GM23338 (cell line): ENCODE measurements around the gene ZFC3H1. TPM values are rescaled to one million over a fixed set of nuclear protein-coding genes. Genes with fewer than 3 reads are reported as not detected.

Experiments used
- ATAC-seq: fragments of 200-7000 bp; cut with Tn5 transposase; 3 replicates; pipeline ENCODE4 v1.9.1; 2020
- DNase-seq: peaks from one replicate; pipeline ENCODE4 v3.0.0-alpha.2; 2015; ENCODE audit warnings: low spot score
- H2AFZ ChIP-seq: fragments of 200-600 bp; sonication (generic); 2 replicates; pipeline ENCODE4 v1.8.0; 2016; ENCODE audit warnings: antibody characterized with exemption, mild to moderate bottlenecking, moderate library complexity
- H3F3A ChIP-seq: fragments of 200-600 bp; sonication (generic); replicated peaks from 2 replicates; pipeline ENCODE4 v1.8.0; 2017; ENCODE audit warnings: antibody characterized with exemption, mixed run types, low read depth
- H3K27ac ChIP-seq: fragments of 200-600 bp; sonication (generic); 2 replicates; pipeline ENCODE4 v1.6.1; 2016; ENCODE audit warnings: low read depth
- H3K27me3 ChIP-seq: fragments of 200-600 bp; sonication (generic); 2 replicates; pipeline ENCODE4 v1.8.0; 2016; ENCODE audit warnings: mild to moderate bottlenecking, mixed run types, moderate library complexity; ENCODE audit not compliant: insufficient read depth
- H3K36me3 ChIP-seq: fragments of 200-600 bp; sonication (generic); 2 replicates; pipeline ENCODE4 v1.8.0; 2016; ENCODE audit warnings: mild to moderate bottlenecking; ENCODE audit not compliant: insufficient read depth
- H3K4me1 ChIP-seq: fragments of 200-600 bp; sonication (generic); 2 replicates; pipeline ENCODE4 v1.8.0; 2016; ENCODE audit warnings: mild to moderate bottlenecking, moderate library complexity; ENCODE audit not compliant: insufficient read depth
- H3K4me2 ChIP-seq: fragments of 200-600 bp; sonication (generic); 2 replicates; pipeline ENCODE4 v1.7.1; 2017; ENCODE audit warnings: mixed run types
- H3K4me3 ChIP-seq: fragments of 200-600 bp; sonication (generic); 2 replicates; pipeline ENCODE4 v1.6.1; 2016; ENCODE audit warnings: mixed run types
- H3K79me2 ChIP-seq: fragments of 200-600 bp; sonication (generic); replicated peaks from 2 replicates; pipeline ENCODE4 v1.8.0; 2017; ENCODE audit warnings: mild to moderate bottlenecking; ENCODE audit not compliant: insufficient read depth
- H3K9me2 ChIP-seq: fragments of 200-600 bp; sonication (generic); 2 replicates; pipeline ENCODE4 v1.8.0; 2017; ENCODE audit not compliant: insufficient read depth
- H4K20me1 ChIP-seq: fragments of 200-600 bp; sonication (generic); replicated peaks from 2 replicates; pipeline ENCODE4 v1.8.0; 2017; ENCODE audit warnings: mild to moderate bottlenecking; ENCODE audit not compliant: insufficient read depth
- H3K27ac Mint-ChIP-seq: 2 replicates; pipeline ENCODE4 v1.8.0; 2020; ENCODE audit warnings: inconsistent platforms, mild to moderate bottlenecking, moderate library complexity, mixed read lengths
- H3K27me3 Mint-ChIP-seq: 3 replicates; pipeline ENCODE4 v1.8.0; 2022; ENCODE audit warnings: low read depth, mild to moderate bottlenecking, moderate library complexity, mixed read lengths, inconsistent platforms; ENCODE audit not compliant: insufficient read depth, poor library complexity
- H3K36me3 Mint-ChIP-seq: 3 replicates; pipeline ENCODE4 v1.8.0; 2021; ENCODE audit warnings: low read depth, mild to moderate bottlenecking, inconsistent platforms, moderate library complexity, mixed read lengths
- H3K4me1 Mint-ChIP-seq: 3 replicates; pipeline ENCODE4 v1.8.0; 2020; ENCODE audit warnings: mild to moderate bottlenecking, inconsistent platforms, mixed read lengths
- H3K4me3 Mint-ChIP-seq: 3 replicates; pipeline ENCODE4 v1.8.0; 2021; ENCODE audit warnings: moderate library complexity, mild to moderate bottlenecking, inconsistent platforms, mixed read lengths
- H3K9me3 Mint-ChIP-seq: 3 replicates; pipeline ENCODE4 v1.8.0; 2020; ENCODE audit warnings: moderate library complexity, mild to moderate bottlenecking, inconsistent platforms, mixed read lengths
- CREB1 ChIP-seq: fragments of 250-450 bp; sonication (Bioruptor Pico); IDR thresholded peaks from 2 replicates; pipeline ENCODE4 v1.5.0; 2020; ENCODE audit warnings: low read depth, mild to moderate bottlenecking, moderate library complexity
- EZH2 ChIP-seq: fragments of 200-600 bp; sonication (generic); IDR thresholded peaks from one replicate; pipeline ENCODE4 v1.8.0; 2017; ENCODE audit warnings: antibody characterized with exemption, mild to moderate bottlenecking, low read depth; ENCODE audit not compliant: unreplicated experiment
- EZH2phosphoT487 ChIP-seq: fragments of 200-600 bp; sonication (generic); IDR thresholded peaks from one replicate; pipeline ENCODE4 v1.8.1; 2018; ENCODE audit warnings: antibody characterized with exemption; ENCODE audit not compliant: unreplicated experiment
- JUNB ChIP-seq: IDR thresholded peaks from one replicate; pipeline ENCODE4 v1.6.1; 2016; ENCODE audit warnings: antibody characterized with exemption; ENCODE audit not compliant: unreplicated experiment
- POLR2AphosphoS5 ChIP-seq: IDR thresholded peaks from 2 replicates; pipeline ENCODE4 v1.6.1; 2016; ENCODE audit warnings: antibody characterized with exemption, low read depth
- STAT1 ChIP-seq: IDR thresholded peaks from one replicate; pipeline ENCODE4 v1.6.1; 2016; ENCODE audit warnings: antibody characterized with exemption; ENCODE audit not compliant: unreplicated experiment
- ZNF114 ChIP-seq: fragments of 250-450 bp; sonication (Bioruptor Pico); IDR thresholded peaks from 2 replicates; pipeline ENCODE4 v1.5.0; 2020; ENCODE audit warnings: mild to moderate bottlenecking, moderate library complexity
- ZNF331 ChIP-seq: fragments of 250-450 bp; sonication (Bioruptor Pico); IDR thresholded peaks from 2 replicates; pipeline ENCODE4 v1.5.0; 2020; ENCODE audit warnings: low read depth, mild to moderate bottlenecking, moderate library complexity
- polyA plus RNA-seq: library from polyadenylated mRNA; unstranded; fragments of >200 nt; fragmentation: Nextera tagmentation; extraction: Ambion mirVana; gene quantifications from 2 replicates; pipeline ENCODE4 v1.2.1, GENCODE V29; 2016
- total RNA-seq: library from RNA; depleted of rRNA; stranded (reverse); fragments of >200 nt; shearing (Covaris generic); gene quantifications from 2 replicates; pipeline ENCODE4 v1.2.3, GENCODE V29; 2014
- TF ChIP-seq, protein P1 (sequence below): IDR thresholded peaks from 2 replicates; pipeline ENCODE4 v1.6.1; 2016; ENCODE audit warnings: antibody characterized with exemption
- TF ChIP-seq, protein P2 (sequence below), 2 experiments: fragments of 200-600 bp in 1 of 2; sonication (generic) in 1 of 2; conservative IDR thresholded peaks; 2 replicates each; pipeline versions ENCODE4 v1.5.1 to v1.6.1; 2016 to 2017; ENCODE audit warnings: antibody characterized with exemption in 2 of 2, low read depth in 2 of 2, mild to moderate bottlenecking in 2 of 2, moderate library complexity in 1 of 2
- TF ChIP-seq, protein P3 (sequence below): IDR thresholded peaks from one replicate; pipeline ENCODE4 v1.6.1; 2018; ENCODE audit warnings: antibody characterized with exemption; ENCODE audit not compliant: unreplicated experiment
- TF ChIP-seq, protein P4 (sequence below): fragments of 250-450 bp; sonication (Bioruptor Pico); IDR thresholded peaks from 2 replicates; pipeline ENCODE4 v1.5.0; 2020; ENCODE audit warnings: mild to moderate bottlenecking, moderate library complexity

The ZFC3H1 gene
- total and polyA plus RNA-seq, 2 experiments from 2014 or later: 30.3 to 46.2 TPM

DNA sequence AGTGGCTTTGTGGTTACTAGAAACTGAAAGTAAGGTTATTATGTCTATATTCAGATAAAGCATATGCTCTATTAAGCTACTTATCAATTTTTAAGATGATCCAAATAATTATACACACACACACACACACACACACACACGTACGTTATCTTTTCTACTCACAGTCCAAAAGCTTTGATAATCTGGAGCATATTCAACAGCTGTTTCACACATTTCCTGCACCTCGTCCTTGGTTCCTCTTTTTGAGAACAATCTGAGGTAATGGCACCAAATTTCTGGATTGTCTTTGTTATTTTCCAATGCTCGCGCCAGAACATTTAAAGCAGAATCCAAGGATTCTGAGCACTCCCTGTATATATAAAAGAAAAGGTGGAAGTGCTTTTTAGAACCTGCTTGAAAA, 37.5 kb downstream of the ZFC3H1 start:
- no peak for TF ChIP-seq ZNF331
- no peak for TF ChIP-seq STAT1
- TF ChIP-seq CREB1 (CRISPR knock-in tag): no peak
- TF ChIP-seq, protein P1, sequence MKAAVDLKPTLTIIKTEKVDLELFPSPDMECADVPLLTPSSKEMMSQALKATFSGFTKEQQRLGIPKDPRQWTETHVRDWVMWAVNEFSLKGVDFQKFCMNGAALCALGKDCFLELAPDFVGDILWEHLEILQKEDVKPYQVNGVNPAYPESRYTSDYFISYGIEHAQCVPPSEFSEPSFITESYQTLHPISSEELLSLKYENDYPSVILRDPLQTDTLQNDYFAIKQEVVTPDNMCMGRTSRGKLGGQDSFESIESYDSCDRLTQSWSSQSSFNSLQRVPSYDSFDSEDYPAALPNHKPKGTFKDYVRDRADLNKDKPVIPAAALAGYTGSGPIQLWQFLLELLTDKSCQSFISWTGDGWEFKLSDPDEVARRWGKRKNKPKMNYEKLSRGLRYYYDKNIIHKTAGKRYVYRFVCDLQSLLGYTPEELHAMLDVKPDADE: no peak
- TF ChIP-seq, protein P2, sequence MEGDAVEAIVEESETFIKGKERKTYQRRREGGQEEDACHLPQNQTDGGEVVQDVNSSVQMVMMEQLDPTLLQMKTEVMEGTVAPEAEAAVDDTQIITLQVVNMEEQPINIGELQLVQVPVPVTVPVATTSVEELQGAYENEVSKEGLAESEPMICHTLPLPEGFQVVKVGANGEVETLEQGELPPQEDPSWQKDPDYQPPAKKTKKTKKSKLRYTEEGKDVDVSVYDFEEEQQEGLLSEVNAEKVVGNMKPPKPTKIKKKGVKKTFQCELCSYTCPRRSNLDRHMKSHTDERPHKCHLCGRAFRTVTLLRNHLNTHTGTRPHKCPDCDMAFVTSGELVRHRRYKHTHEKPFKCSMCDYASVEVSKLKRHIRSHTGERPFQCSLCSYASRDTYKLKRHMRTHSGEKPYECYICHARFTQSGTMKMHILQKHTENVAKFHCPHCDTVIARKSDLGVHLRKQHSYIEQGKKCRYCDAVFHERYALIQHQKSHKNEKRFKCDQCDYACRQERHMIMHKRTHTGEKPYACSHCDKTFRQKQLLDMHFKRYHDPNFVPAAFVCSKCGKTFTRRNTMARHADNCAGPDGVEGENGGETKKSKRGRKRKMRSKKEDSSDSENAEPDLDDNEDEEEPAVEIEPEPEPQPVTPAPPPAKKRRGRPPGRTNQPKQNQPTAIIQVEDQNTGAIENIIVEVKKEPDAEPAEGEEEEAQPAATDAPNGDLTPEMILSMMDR (conservative IDR thresholded peaks at IDR 0.05; ENCODE audit: low read depth in 2 of 2): no peak
- TF ChIP-seq JUNB: no peak
- TF ChIP-seq POLR2AphosphoS5: no peak
- TF ChIP-seq ZNF114 (CRISPR knock-in tag): no peak
- TF ChIP-seq, protein P3, sequence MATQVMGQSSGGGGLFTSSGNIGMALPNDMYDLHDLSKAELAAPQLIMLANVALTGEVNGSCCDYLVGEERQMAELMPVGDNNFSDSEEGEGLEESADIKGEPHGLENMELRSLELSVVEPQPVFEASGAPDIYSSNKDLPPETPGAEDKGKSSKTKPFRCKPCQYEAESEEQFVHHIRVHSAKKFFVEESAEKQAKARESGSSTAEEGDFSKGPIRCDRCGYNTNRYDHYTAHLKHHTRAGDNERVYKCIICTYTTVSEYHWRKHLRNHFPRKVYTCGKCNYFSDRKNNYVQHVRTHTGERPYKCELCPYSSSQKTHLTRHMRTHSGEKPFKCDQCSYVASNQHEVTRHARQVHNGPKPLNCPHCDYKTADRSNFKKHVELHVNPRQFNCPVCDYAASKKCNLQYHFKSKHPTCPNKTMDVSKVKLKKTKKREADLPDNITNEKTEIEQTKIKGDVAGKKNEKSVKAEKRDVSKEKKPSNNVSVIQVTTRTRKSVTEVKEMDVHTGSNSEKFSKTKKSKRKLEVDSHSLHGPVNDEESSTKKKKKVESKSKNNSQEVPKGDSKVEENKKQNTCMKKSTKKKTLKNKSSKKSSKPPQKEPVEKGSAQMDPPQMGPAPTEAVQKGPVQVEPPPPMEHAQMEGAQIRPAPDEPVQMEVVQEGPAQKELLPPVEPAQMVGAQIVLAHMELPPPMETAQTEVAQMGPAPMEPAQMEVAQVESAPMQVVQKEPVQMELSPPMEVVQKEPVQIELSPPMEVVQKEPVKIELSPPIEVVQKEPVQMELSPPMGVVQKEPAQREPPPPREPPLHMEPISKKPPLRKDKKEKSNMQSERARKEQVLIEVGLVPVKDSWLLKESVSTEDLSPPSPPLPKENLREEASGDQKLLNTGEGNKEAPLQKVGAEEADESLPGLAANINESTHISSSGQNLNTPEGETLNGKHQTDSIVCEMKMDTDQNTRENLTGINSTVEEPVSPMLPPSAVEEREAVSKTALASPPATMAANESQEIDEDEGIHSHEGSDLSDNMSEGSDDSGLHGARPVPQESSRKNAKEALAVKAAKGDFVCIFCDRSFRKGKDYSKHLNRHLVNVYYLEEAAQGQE: no peak
- TF ChIP-seq EZH2: no peak
- TF ChIP-seq, protein P4, sequence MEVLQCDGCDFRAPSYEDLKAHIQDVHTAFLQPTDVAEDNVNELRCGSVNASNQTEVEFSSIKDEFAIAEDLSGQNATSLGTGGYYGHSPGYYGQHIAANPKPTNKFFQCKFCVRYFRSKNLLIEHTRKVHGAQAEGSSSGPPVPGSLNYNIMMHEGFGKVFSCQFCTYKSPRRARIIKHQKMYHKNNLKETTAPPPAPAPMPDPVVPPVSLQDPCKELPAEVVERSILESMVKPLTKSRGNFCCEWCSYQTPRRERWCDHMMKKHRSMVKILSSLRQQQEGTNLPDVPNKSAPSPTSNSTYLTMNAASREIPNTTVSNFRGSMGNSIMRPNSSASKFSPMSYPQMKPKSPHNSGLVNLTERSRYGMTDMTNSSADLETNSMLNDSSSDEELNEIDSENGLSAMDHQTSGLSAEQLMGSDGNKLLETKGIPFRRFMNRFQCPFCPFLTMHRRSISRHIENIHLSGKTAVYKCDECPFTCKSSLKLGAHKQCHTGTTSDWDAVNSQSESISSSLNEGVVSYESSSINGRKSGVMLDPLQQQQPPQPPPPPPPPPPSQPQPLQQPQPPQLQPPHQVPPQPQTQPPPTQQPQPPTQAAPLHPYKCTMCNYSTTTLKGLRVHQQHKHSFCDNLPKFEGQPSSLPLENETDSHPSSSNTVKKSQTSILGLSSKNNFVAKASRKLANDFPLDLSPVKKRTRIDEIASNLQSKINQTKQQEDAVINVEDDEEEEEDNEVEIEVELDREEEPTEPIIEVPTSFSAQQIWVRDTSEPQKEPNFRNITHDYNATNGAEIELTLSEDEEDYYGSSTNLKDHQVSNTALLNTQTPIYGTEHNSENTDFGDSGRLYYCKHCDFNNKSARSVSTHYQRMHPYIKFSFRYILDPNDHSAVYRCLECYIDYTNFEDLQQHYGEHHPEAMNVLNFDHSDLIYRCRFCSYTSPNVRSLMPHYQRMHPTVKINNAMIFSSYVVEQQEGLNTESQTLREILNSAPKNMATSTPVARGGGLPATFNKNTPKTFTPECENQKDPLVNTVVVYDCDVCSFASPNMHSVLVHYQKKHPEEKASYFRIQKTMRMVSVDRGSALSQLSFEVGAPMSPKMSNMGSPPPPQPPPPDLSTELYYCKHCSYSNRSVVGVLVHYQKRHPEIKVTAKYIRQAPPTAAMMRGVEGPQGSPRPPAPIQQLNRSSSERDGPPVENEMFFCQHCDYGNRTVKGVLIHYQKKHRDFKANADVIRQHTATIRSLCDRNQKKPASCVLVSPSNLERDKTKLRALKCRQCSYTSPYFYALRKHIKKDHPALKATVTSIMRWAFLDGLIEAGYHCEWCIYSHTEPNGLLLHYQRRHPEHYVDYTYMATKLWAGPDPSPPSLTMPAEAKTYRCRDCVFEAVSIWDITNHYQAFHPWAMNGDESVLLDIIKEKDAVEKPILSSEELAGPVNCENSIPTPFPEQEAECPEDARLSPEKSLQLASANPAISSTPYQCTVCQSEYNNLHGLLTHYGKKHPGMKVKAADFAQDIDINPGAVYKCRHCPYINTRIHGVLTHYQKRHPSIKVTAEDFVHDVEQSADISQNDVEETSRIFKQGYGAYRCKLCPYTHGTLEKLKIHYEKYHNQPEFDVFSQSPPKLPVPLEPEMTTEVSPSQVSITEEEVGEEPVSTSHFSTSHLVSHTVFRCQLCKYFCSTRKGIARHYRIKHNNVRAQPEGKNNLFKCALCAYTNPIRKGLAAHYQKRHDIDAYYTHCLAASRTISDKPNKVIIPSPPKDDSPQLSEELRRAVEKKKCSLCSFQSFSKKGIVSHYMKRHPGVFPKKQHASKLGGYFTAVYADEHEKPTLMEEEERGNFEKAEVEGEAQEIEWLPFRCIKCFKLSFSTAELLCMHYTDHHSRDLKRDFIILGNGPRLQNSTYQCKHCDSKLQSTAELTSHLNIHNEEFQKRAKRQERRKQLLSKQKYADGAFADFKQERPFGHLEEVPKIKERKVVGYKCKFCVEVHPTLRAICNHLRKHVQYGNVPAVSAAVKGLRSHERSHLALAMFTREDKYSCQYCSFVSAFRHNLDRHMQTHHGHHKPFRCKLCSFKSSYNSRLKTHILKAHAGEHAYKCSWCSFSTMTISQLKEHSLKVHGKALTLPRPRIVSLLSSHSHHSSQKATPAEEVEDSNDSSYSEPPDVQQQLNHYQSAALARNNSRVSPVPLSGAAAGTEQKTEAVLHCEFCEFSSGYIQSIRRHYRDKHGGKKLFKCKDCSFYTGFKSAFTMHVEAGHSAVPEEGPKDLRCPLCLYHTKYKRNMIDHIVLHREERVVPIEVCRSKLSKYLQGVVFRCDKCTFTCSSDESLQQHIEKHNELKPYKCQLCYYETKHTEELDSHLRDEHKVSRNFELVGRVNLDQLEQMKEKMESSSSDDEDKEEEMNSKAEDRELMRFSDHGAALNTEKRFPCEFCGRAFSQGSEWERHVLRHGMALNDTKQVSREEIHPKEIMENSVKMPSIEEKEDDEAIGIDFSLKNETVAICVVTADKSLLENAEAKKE: no peak
- TF ChIP-seq EZH2phosphoT487: no peak
- H3K27me3 Mint-ChIP-seq: no peaks in the 10 kb centered on the region
- peaks cover 56% of the 10 kb centered on the region for H3K36me3 ChIP-seq

More for the DNA sequence above, 37.5 kb downstream of the ZFC3H1 start:
- Histone ChIP-seq H3K4me3 (no peak overlapping the region), H3K4me2 (no peak overlapping the region), H4K20me1 (no peaks in the 10 kb centered on the region), H2AFZ (no peak overlapping the region), H3K27me3 (no peaks in the 10 kb centered on the region), H3K9me2 (no peaks in the 10 kb centered on the region), H3K27ac (no peak overlapping the region), H3F3A (no peaks in the 10 kb centered on the region), H3K4me1 (0 out of 2 replicates have a peak, but pooled peaks cover under 1% of the 10 kb centered on the region), H3K79me2 (no peaks in the 10 kb centered on the region)
- ATAC-seq (no peak), DNase-seq (no peak)
- H3K27ac Mint-ChIP-seq: no peak overlapping the region
- H3K36me3 Mint-ChIP-seq: peaks cover 76% of the 10 kb centered on the region
- H3K9me3 Mint-ChIP-seq: no peaks in the 10 kb centered on the region
- H3K4me1 Mint-ChIP-seq: peaks cover 5% of the 10 kb centered on the region; the same call in 2 of the 3 replicates
- H3K4me3 Mint-ChIP-seq: no peak overlapping the region
